GM21825 (cell line): ENCODE results near the gene MALRD1.

Experiments used
- ATAC-seq: cut with Tn5 transposase; IDR thresholded peaks from one replicate; pipeline ENCODE4 v1.9.1; 2021; ENCODE audit warnings: mild to moderate bottlenecking, moderate library complexity; ENCODE audit not compliant: unreplicated experiment

Gene MALRD1

GRCh38 chr10:19048489-19048888, at the start of gene MALRD1:
Gene MALRD1 (plus strand): TSS chr10:19048801. CDS start chr10:19048939, 138 bp downstream.
- ATAC-seq, result no peak

- no peak for ATAC-seq
These were observed 45.3 kb upstream of the MALRD1 start for GRCh38 chr10:19003341-19003740.

- ATAC-seq, result no peak
These were observed 36.5 kb upstream of the MALRD1 start for GRCh38 chr10:19012111-19012510.

- no peak for ATAC-seq
These were observed 34.6 kb upstream of the MALRD1 start for GRCh38 chr10:19014034-19014433.

- no peak for ATAC-seq
These were observed 34.1 kb upstream of the MALRD1 start for GRCh38 chr10:19014498-19014897.

GRCh38 chr10:19017116-19017890, 31.3 kb upstream of the MALRD1 start:
- no peak for ATAC-seq

- ATAC-seq, result no peak
These were observed 27.4 kb upstream of the MALRD1 start for GRCh38 chr10:19021162-19021561.

- ATAC-seq, result no peak
These were observed 24.0 kb upstream of the MALRD1 start for GRCh38 chr10:19024611-19025010.

GRCh38 chr10:19031763-19032162, 16.8 kb upstream of the MALRD1 start:
- ATAC-seq, result no peak

GRCh38 chr10:19033741-19034140, 14.9 kb upstream of the MALRD1 start:
- no peak for ATAC-seq

- ATAC-seq, result no peak
These were observed 7.4 kb upstream of the MALRD1 start for GRCh38 chr10:19041171-19041570.

GRCh38 chr10:19043431-19043830, 5.2 kb upstream of the MALRD1 start:
- no peak for ATAC-seq

- no peak for ATAC-seq
These were observed 1.9 kb upstream of the MALRD1 start for GRCh38 chr10:19046679-19047078.

- no peak for ATAC-seq
These were observed 290 bp downstream of the MALRD1 start for GRCh38 chr10:19048891-19049290.

GRCh38 chr10:19049567-19049966, 966 bp downstream of the MALRD1 start:
- no peak for ATAC-seq

- no peak for ATAC-seq
These were observed 5.8 kb downstream of the MALRD1 start for GRCh38 chr10:19054289-19054835.

GRCh38 chr10:19058046-19058445, 9.4 kb downstream of the MALRD1 start:
- ATAC-seq, result no peak

- ATAC-seq, result no peak
These were observed 15.4 kb downstream of the MALRD1 start for GRCh38 chr10:19063986-19064385.

- ATAC-seq, result no peak
These were observed 23.3 kb downstream of the MALRD1 start for GRCh38 chr10:19071946-19072345.

GRCh38 chr10:19077276-19077675, 28.7 kb downstream of the MALRD1 start:
- no peak for ATAC-seq

GRCh38 chr10:19096501-19097073, 48.0 kb downstream of the MALRD1 start:
- ATAC-seq, result no peak

GRCh38 chr10:19097151-19097550, 48.5 kb downstream of the MALRD1 start:
- ATAC-seq, result no peak
